Activated CD8-positive, alpha-beta T cell treated with anti-CD3 and anti-CD28 coated beads, Interleukin-2, amount 10 ng/mL, durations not matched to agents 7 days and 5 days (primary cell): ENCODE data around the gene RAB3D. TPM values are rescaled to one million over a fixed set of nuclear protein-coding genes. Genes with fewer than 3 reads are reported as not detected.

Experiments
- ATAC-seq: fragments of 150-1000 bp; cut with Tn5 transposase; one replicate; pipeline ENCODE4 v1.10.0; 2021; ENCODE audit warnings: moderate library complexity
- CTCF ChIA-PET: fragments of 350-600 bp; sonication (Branson Sonifier 250); formaldehyde crosslinking; loops from one replicate; lab custom pipeline; 2021; ENCODE audit warnings: antibody characterized with exemption; lab: Charles Lee
- POLR2A ChIA-PET: fragments of 350-600 bp; sonication (Branson Sonifier 250); formaldehyde crosslinking; loops from one replicate; lab custom pipeline; 2021; ENCODE audit warnings: antibody characterized with exemption; lab: Charles Lee
- DNase-seq: peaks from one replicate; pipeline ENCODE4 v3.0.0-alpha.2; 2020
- H3K27ac Mint-ChIP-seq: one replicate; pipeline ENCODE4 v1.8.0; 2021; ENCODE audit warnings: mild to moderate bottlenecking, mixed read lengths
- H3K27me3 Mint-ChIP-seq: one replicate; pipeline ENCODE4 v1.8.0; 2021; ENCODE audit warnings: low read depth, mixed read lengths
- H3K36me3 Mint-ChIP-seq: one replicate; pipeline ENCODE4 v1.8.0; 2021; ENCODE audit warnings: low read depth, mixed read lengths
- H3K4me1 Mint-ChIP-seq: one replicate; pipeline ENCODE4 v1.8.0; 2021; ENCODE audit warnings: low read depth, mixed read lengths
- H3K4me3 Mint-ChIP-seq: one replicate; pipeline ENCODE4 v1.8.0; 2021; ENCODE audit warnings: mild to moderate bottlenecking, mixed read lengths
- H3K9me3 Mint-ChIP-seq: one replicate; pipeline ENCODE4 v1.8.0; 2022; ENCODE audit warnings: mixed read lengths; ENCODE audit not compliant: insufficient read depth
- total RNA-seq, 2 experiments: library from RNA; stranded (reverse); gene quantifications; one replicate each; pipeline ENCODE4 v1.2.3, GENCODE V29; 2021

Gene RAB3D
- total RNA-seq, 2 experiments from 2014 or later: 7.6 to 7.9 TPM

DNA sequence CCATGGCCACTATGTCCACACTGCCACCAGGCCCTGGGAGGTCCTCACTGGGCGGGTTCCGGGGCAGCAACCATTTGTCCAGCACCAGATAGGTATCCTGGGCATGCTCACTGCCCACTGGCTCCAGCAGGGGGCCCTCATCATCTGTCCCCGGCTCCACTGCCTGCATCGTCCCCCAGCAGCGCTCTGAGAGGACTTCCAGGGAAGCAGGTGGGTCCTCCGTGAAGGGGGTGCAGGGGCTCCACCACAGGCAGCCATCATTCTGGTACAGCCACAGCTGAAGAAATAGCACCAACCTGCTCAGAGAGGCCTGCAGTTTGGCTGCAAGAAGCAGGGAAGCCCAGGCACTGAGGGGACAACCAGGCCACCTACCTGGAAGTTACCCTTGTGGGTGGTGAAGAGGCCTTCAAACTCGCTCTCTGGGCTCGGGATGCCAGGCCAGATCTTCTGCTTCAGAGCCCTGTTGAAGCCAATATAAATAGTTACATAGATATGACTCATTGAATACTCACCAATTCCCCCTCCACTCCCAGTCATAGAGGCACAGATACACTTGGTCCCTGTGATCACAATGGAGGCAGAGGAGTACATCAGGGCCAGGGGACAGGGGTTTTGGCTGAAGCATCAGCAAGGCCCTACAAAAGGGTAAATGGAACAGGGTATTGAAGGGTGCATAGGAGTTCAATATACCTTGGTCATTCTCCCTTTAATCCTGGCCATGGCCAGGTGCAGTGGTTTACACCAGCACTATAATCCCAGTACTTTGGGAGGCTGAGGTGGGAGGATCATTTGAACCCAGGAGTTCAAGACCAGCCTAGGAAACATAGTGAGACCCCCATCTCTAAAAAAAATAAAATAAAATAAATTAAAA lies 39.1 kb upstream of the RAB3D start:
- no peak for ATAC-seq
- Mint-ChIP-seq H3K4me1 (peaks cover 58% of the 10 kb centered on the region), H3K27me3 (peaks cover 5% of the 10 kb centered on the region), H3K36me3 (peaks cover 23% of the 10 kb centered on the region), H3K9me3 (no peaks in the 10 kb centered on the region), H3K4me3 (no peak overlapping the region), H3K27ac (peak overlapping the region; percentile 39)
- CTCF ChIA-PET: interaction anchor here (1.8 to 4.3 kb wide), 2 partner anchors 57 to 104 kb away, joined by 5 to 35 read pairs; partner anchors contain the start of genes ODAD3 and PRKCSH
- POLR2A ChIA-PET: no interaction called here
- no peak for DNase-seq

DNA sequence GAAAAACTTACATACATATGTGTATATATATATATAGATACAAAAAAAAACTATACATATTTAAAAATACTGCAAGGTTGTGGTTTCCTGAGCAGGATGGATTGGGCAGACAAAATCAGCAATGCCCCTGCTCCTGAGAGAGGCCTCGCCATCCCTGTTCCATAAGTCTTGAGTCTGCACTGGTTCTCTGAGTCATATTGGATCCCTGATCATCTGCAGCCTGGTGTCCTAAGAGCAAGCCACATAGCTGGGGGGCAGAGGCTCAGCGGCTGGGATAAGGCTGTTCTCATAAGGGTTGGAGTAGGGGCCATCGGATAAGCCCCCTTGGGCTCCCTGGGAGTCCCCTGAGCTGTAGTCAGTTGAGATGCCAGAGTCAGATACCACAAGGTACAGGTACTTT lies 38.3 kb upstream of the RAB3D start:
- Mint-ChIP-seq H3K9me3 (no peaks in the 10 kb centered on the region), H3K27me3 (peaks cover 2% of the 10 kb centered on the region), H3K4me3 (no peak overlapping the region), H3K4me1 (peaks cover 52% of the 10 kb centered on the region), H3K27ac (peak overlapping the region; percentile 68), H3K36me3 (peaks cover 23% of the 10 kb centered on the region)
- DNase-seq (no peak), ATAC-seq (no peak)
- POLR2A ChIA-PET: interaction anchor here (0.5 kb wide), 1 partner anchor 512 kb away, joined by 3 read pairs; no protein-coding TSS in a partner anchor
- CTCF ChIA-PET: interaction anchor here (1.0 to 4.3 kb wide), 8 partner anchors 9 to 542 kb away, joined by 3 to 35 read pairs (median 4); partner anchors contain the start of genes ODAD3, PRKCSH, RAB3D and TMED1

DNA sequence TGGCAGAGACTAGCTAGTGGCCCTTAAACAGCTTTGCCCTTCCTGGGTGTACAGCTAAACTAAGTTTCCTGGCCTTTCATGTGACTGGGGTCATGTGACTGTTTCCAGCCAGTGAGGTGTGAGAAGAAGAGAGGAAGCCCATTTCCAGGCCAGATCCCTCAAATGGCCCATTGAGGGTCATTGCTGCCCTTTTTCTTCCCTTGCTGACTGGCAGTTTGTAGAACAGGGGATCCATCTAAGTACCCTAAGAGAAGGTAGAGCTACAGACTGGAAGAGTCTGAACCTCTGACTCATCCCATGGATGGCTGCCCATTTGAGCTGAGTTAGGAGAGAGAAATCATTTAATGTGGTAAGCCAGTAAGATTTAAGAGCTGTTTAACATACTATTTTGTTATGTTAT lies 37.8 kb upstream of the RAB3D start:
- POLR2A ChIA-PET: interaction anchor here (0.5 to 0.6 kb wide), 2 partner anchors 42 to 512 kb away, joined by 3 read pairs; partner anchors contain the start of gene RGL3
- H3K4me1 Mint-ChIP-seq: peaks cover 50% of the 10 kb centered on the region

DNA sequence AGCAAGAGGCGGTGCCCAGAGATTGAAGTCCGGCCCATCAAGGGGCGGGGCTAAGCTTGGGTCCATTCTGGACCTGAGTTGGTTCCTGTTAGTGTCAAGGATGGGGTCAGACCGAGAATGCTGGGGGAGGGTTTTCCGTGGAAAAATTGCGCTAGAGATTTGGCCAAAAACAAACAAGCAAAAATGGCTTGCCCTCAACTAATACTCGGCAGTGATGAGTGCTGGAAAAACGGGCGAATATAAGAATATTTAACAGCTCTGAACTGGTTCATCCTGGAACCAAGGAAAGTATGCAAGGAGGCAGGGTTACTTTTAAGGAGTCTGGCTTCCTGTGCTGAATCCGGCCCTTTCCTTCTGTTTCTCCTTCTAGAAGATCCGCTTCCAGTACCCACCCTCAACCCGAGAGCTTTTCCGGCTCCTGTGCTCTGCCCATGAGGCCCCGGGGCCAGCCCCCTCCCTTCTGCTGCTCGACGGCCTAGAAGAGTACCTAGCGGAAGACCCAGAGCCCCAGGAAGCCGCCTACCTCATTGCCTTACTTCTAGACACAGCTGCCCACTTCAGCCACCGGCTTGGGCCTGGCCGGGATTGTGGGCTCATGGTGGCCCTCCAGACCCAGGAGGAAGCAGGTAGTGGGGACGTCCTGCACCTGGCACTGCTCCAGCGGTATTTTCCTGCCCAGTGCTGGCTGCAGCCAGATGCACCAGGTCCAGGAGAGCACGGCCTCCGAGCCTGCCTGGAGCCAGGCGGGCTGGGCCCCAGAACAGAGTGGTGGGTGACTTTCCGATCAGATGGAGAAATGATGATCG lies 35.9 kb upstream of the RAB3D start:
- Mint-ChIP-seq H3K27ac (no peak overlapping the region), H3K27me3 (no peaks in the 10 kb centered on the region), H3K4me3 (no peak overlapping the region), H3K36me3 (peaks cover 23% of the 10 kb centered on the region), H3K4me1 (peaks cover 37% of the 10 kb centered on the region), H3K9me3 (no peaks in the 10 kb centered on the region)
- POLR2A ChIA-PET: interaction anchor here (1.0 to 2.0 kb wide), 12 partner anchors 8 to 153 kb away, joined by 3 to 15 read pairs (median 4); partner anchors contain the start of genes CCDC159, ECSIT, ODAD3 and PRKCSH
- DNase-seq (peak; percentile 91), ATAC-seq (peak; percentile 50)
- CTCF ChIA-PET: interaction anchor here (0.7 to 4.3 kb wide), 15 partner anchors 8 to 504 kb away, joined by 3 to 35 read pairs (median 3); partner anchors contain the start of genes CCDC159, ELAVL3, ODAD3 and PRKCSH

More for the DNA sequence above, 37.8 kb upstream of the RAB3D start:
- DNase-seq: peak; percentile 57
- no peak overlapping the region for H3K4me3 Mint-ChIP-seq
- H3K27ac Mint-ChIP-seq: peak overlapping the region; percentile 89
- CTCF ChIA-PET: interaction anchor here (0.7 to 4.3 kb wide), 11 partner anchors 9 to 542 kb away, joined by 3 to 35 read pairs (median 4); partner anchors contain the start of genes ODAD3, PRKCSH, RAB3D and TMED1
- ATAC-seq: no peak
- no peaks in the 10 kb centered on the region for H3K27me3 Mint-ChIP-seq
- H3K9me3 Mint-ChIP-seq: no peaks in the 10 kb centered on the region
- peaks cover 23% of the 10 kb centered on the region for H3K36me3 Mint-ChIP-seq

DNA sequence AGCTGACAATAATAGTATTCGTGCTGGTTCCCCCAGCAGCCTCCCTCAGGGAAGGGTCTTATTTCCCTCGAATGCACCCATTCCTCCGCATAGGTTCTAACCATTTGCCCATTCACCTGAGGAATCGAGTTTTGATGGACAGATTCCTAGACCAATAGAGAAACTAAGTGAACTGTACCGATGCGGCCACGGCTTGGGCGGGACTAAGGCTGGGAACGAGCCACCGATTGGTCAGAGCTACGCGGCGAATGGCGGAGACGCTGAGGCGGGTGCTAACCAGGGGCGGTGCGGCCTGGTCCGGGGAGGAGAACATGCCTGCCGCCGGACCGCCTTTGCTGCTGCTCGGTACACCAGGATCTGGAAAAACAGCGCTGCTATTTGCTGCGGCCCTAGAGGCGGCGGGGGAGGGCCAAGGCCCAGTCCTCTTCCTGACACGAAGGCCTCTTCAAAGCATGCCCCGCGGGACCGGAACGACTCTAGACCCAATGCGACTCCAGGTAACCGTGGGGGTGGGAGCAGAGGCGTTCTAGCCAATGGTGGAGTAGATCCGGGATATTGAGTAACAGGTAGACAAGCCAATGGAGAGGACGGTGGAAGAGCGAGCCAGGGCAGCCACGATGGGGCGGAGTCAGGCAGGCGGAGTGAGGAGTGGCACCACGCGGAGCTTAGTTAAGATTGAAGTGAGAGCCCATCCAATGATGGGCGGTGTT lies 35.1 kb upstream of the RAB3D start, which contains the start of gene SWSAP1:
Gene SWSAP1 (plus strand): TSS at position 234 of the 710 bp plus-strand sequence. CDS start 15 bp downstream, at position 249.
- ATAC-seq (peak; percentile 96), DNase-seq (peak; percentile 99)
- no peaks in the 10 kb centered on the region for H3K27me3 Mint-ChIP-seq
- ChIA-PET CTCF (interaction anchor here (0.7 to 4.3 kb wide), 16 partner anchors 9 to 504 kb away, joined by 3 to 35 read pairs (median 3); partner anchors contain the start of genes CCDC159, ELAVL3, ODAD3 and PRKCSH), POLR2A (interaction anchor here (0.5 to 2.0 kb wide), 16 partner anchors 8 to 168 kb away, joined by 3 to 15 read pairs (median 4); partner anchors contain the start of genes CCDC159, ECSIT, ODAD3 and PRKCSH)
- no peak within 1 kb of the TSS for H3K4me3 Mint-ChIP-seq
- no peak within 1 kb of the TSS for H3K27ac Mint-ChIP-seq
- H3K9me3 Mint-ChIP-seq: no peaks in the 10 kb centered on the region
- H3K36me3 Mint-ChIP-seq: peaks cover 20% of the 10 kb centered on the region
- H3K4me1 Mint-ChIP-seq: peaks cover 29% of the 10 kb centered on the region

DNA sequence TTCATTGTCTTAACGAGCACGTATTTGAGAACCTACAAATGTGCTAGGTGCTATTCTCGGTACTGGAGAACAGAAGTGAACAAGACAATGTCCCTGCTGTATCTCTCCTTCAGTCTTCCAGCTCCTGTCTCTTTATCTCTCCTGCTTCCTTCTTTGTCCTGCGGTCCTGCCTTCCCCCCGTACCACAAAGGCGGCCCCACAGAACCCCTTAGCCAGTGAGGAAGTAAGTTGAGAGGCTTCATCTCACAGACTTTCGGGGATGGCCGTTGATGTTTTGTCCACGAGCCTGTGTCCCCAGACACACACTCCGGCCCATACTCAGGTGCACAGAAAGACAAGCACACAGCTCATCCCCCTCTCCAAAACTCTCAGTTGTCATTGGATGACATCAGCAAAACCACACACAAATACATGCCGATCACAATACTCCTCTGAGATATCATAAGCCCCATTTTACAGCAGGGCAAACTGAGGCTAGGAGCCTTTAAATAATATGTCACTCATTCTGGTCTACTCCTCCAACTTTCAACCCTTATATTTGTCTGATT lies 34.5 kb upstream of the RAB3D start:
- DNase-seq (no peak), ATAC-seq (no peak)
- H3K4me3 Mint-ChIP-seq: no peak overlapping the region
- H3K27ac Mint-ChIP-seq: no peak overlapping the region
- H3K27me3 Mint-ChIP-seq: no peaks in the 10 kb centered on the region
- POLR2A ChIA-PET: interaction anchor here (0.5 to 2.0 kb wide), 8 partner anchors 7 to 168 kb away, joined by 3 to 10 read pairs (median 4); partner anchors contain the start of genes ODAD3 and PRKCSH
- H3K9me3 Mint-ChIP-seq: no peaks in the 10 kb centered on the region
- peaks cover 24% of the 10 kb centered on the region for H3K36me3 Mint-ChIP-seq
- CTCF ChIA-PET: interaction anchor here (1.0 to 4.3 kb wide), 10 partner anchors 9 to 502 kb away, joined by 3 to 35 read pairs (median 8); partner anchors contain the start of genes CCDC159, ELAVL3, ODAD3 and PRKCSH
- H3K4me1 Mint-ChIP-seq: peaks cover 27% of the 10 kb centered on the region

DNA sequence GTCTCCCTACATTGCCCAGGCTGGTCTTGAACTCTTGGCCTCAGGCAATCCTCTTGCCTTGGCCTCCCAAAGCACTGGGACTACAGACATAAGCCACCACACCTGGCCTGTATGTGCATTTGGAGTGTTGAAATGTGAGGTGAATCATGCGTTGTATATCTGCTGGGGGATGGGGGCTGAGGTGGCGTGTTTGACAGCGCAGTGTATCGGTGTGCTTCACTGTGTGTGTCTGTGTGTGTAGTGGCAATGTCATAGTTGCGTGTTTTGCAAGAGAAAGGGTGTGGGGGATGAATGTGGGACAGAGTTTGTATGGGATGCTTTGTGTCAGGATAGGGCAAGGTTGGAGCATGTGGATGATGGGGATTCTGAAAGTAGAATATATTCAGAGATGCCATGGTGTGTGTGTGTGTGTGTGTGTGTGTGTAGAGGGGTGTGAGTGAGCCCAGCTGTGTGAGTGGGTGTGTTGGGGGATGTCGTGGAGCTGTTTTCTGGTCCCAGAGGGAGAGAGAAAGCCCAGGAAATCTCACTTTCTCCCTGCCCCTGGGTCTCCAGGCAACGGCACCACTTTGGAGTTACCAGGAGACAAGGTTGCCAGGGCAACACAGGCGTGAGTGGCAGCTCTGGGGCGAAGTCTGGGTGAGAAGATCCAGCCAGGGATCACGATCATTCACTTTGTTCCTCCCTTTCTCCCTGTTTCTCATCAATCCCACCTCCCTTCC lies 33.9 kb upstream of the RAB3D start:
- H3K36me3 Mint-ChIP-seq: peaks cover 21% of the 10 kb centered on the region
- H3K4me3 Mint-ChIP-seq: no peak overlapping the region
- no peak for ATAC-seq
- no peaks in the 10 kb centered on the region for H3K27me3 Mint-ChIP-seq
- POLR2A ChIA-PET: interaction anchor here (1.2 kb wide), 2 partner anchors 22 to 84 kb away, joined by 3 read pairs; no protein-coding TSS in a partner anchor
- no peak for DNase-seq
- no peak overlapping the region for H3K27ac Mint-ChIP-seq
- H3K4me1 Mint-ChIP-seq: peaks cover 22% of the 10 kb centered on the region
- H3K9me3 Mint-ChIP-seq: no peaks in the 10 kb centered on the region
- CTCF ChIA-PET: interaction anchor here (1.3 to 3.2 kb wide), 4 partner anchors 10 to 79 kb away, joined by 3 to 16 read pairs (median 14); partner anchors contain the start of genes ODAD3 and PRKCSH

DNA sequence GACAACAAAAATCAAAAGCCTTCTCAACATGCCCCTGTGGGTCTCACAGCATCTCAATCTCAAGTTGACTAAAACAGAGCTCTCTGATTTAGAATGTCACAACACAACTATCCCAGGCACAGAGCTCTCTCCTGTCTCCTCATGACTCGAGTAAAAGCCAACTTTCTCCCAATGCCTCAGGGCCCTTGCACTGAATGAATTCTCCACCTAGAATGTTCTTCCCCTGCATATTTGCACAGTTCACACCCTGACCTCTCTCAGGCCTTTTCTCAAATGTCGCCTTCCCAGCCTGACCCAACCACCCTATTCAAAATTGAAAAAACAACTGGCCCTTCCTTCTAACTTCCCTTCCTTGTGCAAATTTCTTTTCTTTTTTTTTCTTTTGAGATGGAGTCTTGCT lies 31.3 kb upstream of the RAB3D start:
- H3K4me3 Mint-ChIP-seq: no peak overlapping the region
- H3K36me3 Mint-ChIP-seq: peaks cover 6% of the 10 kb centered on the region
- DNase-seq (no peak), ATAC-seq (no peak)
- H3K27me3 Mint-ChIP-seq: no peaks in the 10 kb centered on the region
- H3K4me1 Mint-ChIP-seq: peaks cover 3% of the 10 kb centered on the region
- ChIA-PET POLR2A (no interaction called here), CTCF (interaction anchor here (1.9 kb wide), 1 partner anchor 10 kb away, joined by 9 read pairs; no protein-coding TSS in a partner anchor)
- no peak overlapping the region for H3K27ac Mint-ChIP-seq
- no peaks in the 10 kb centered on the region for H3K9me3 Mint-ChIP-seq

DNA sequence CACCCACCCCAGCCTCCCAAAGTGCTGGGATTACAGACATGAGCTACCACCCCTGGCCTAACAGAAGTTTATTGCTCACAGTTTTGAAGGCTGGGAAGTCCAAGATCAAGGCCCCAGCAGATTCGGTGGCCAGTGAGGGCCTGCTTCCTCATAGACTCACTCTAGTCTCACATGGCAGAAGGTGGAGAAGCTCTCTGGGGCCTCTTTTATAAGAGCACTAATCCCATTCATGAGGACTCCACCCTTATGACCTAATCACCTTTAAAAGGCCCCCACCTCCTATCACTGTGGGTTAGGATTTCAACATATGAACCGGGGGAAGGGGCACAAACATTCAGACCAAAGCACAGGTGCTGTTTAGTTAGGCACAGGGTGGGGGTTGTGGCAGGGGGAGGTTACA lies 28.1 kb upstream of the RAB3D start:
- H3K27ac Mint-ChIP-seq: no peak overlapping the region

More for the DNA sequence above, 28.1 kb upstream of the RAB3D start:
- ChIA-PET POLR2A (interaction anchor here (2.6 kb wide), 1 partner anchor 14 kb away, joined by 6 read pairs; no protein-coding TSS in a partner anchor), CTCF (interaction anchor here (1.9 to 2.3 kb wide), 2 partner anchors 14 to 115 kb away, joined by 7 to 11 read pairs; no protein-coding TSS in a partner anchor)
- Mint-ChIP-seq H3K9me3 (no peaks in the 10 kb centered on the region), H3K36me3 (peaks cover 4% of the 10 kb centered on the region), H3K4me1 (no peaks in the 10 kb centered on the region), H3K4me3 (no peak overlapping the region), H3K27me3 (no peaks in the 10 kb centered on the region)
- DNase-seq (no peak), ATAC-seq (no peak)
